Endothelial cell of umbilical vein (primary cell): Measurements from ENCODE around the gene SIRPG. TPM values are rescaled to one million over a fixed set of nuclear protein-coding genes. Genes with fewer than 3 reads are reported as not detected.

Source experiments
- BruUV-seq: library from RNA; stranded (reverse); fragments of 400-500 nt; replicated peaks from 2 replicates; lab custom pipeline; 2021; lab: Mats Ljungman, UMichigan
- CTCF ChIA-PET: fragments of 300-600, 350-600 bp; sonication (Branson Sonifier 250); formaldehyde crosslinking; loops from one replicate; lab custom pipeline; 2021; ENCODE audit warnings: antibody characterized with exemption, inconsistent platforms; lab: Charles Lee
- POLR2A ChIA-PET: fragments of 300-600, 350-600 bp; sonication (Branson Sonifier 250); formaldehyde crosslinking; loops from one replicate; lab custom pipeline; 2021; ENCODE audit warnings: antibody characterized with exemption, inconsistent platforms; lab: Charles Lee
- DNase-seq: peaks from one replicate; pipeline ENCODE4 v3.0.0-alpha.2; 2011; ENCODE audit warnings: low read depth, low spot score
- FAIRE-seq: peaks from 2 replicates; lab custom pipeline; 2011; peaks lifted over from hg19 to GRCh38; lab: Jason Lieb, UNC
- H2AFZ ChIP-seq: 2 replicates; pipeline ENCODE4 v1.6.0; 2012; ENCODE audit warnings: low read depth, low read length, control low read depth, inconsistent platforms
- H3K27ac ChIP-seq: 2 replicates; pipeline ENCODE4 v1.5.1; 2011; ENCODE audit warnings: low read depth, mild to moderate bottlenecking, control low read depth, low read length, moderate library complexity; ENCODE audit not compliant: insufficient read depth
- H3K27me3 ChIP-seq, 2 experiments: 2 replicates each; pipeline versions ENCODE4 v1.6.0 to v1.6.1; 2011; ENCODE audit warnings: low read length in 2 of 2, mixed read lengths in 1 of 2; ENCODE audit not compliant: control insufficient read depth in 2 of 2, insufficient read depth in 2 of 2
- H3K36me3 ChIP-seq, 2 experiments: 2 replicates in 1 of 2; 3 replicates in 1 of 2; pipeline ENCODE4 v1.5.1; 2011; ENCODE audit warnings: low read length in 2 of 2, mild to moderate bottlenecking in 1 of 2, moderate library complexity in 1 of 2; ENCODE audit not compliant: control insufficient read depth in 2 of 2, insufficient read depth in 2 of 2; ENCODE audit errors: extremely low read depth in 1 of 2
- H3K4me1 ChIP-seq: 3 replicates; pipeline ENCODE4 v1.5.1; 2011; ENCODE audit warnings: mild to moderate bottlenecking, low read length; ENCODE audit not compliant: control insufficient read depth, insufficient read depth; ENCODE audit errors: extremely low read depth
- H3K4me2 ChIP-seq: 2 replicates; pipeline ENCODE4 v1.6.1; 2011; ENCODE audit warnings: low read length, control low read depth, mixed read lengths; ENCODE audit not compliant: insufficient read depth
- H3K4me3 ChIP-seq, 3 experiments: fragments of 200-600 bp in 1 of 3; sonication (generic), shearing (Covaris generic) in 1 of 3; replicated peaks in 1 of 3; 2 replicates each; pipeline ENCODE4 v1.5.1; 2011 to 2016; ENCODE audit warnings: control low read depth in 3 of 3, low read length in 3 of 3, mild to moderate bottlenecking in 2 of 3, inconsistent platforms in 1 of 3, low read depth in 1 of 3, moderate library complexity in 1 of 3; ENCODE audit not compliant: insufficient read depth in 1 of 3
- H3K79me2 ChIP-seq: 2 replicates; pipeline ENCODE4 v1.6.0; 2012; ENCODE audit warnings: low read length, inconsistent platforms; ENCODE audit not compliant: control insufficient read depth, insufficient read depth
- H3K9ac ChIP-seq: replicated peaks from 2 replicates; pipeline ENCODE3; 2011; ENCODE audit warnings: low read length, control low read depth; ENCODE audit not compliant: insufficient read depth; ENCODE audit errors: extremely low read depth
- H3K9me1 ChIP-seq: replicated peaks from 3 replicates; pipeline ENCODE4 v1.6.0; 2011; ENCODE audit warnings: mild to moderate bottlenecking, low read length; ENCODE audit not compliant: control insufficient read depth, insufficient read depth; ENCODE audit errors: extremely low read depth
- H3K9me3 ChIP-seq: replicated peaks from 2 replicates; pipeline ENCODE4 v1.5.1; 2012; ENCODE audit warnings: low read length, inconsistent platforms; ENCODE audit not compliant: control insufficient read depth, insufficient read depth
- H4K20me1 ChIP-seq: replicated peaks from 2 replicates; pipeline ENCODE3; 2011; ENCODE audit warnings: mild to moderate bottlenecking, low read length; ENCODE audit not compliant: control insufficient read depth, insufficient read depth; ENCODE audit errors: extremely low read depth
- EZH2 ChIP-seq: IDR thresholded peaks from 2 replicates; pipeline ENCODE4 v1.6.1; 2012; ENCODE audit warnings: borderline replicate concordance, low read depth, mild to moderate bottlenecking, moderate library complexity, low read length, inconsistent platforms; ENCODE audit not compliant: severe bottlenecking
- FOS ChIP-seq: IDR thresholded peaks from 2 replicates; pipeline ENCODE4 v1.6.1; 2011; ENCODE audit warnings: mild to moderate bottlenecking, low read length, moderate library complexity, borderline replicate concordance; ENCODE audit not compliant: insufficient read depth
- GATA2 ChIP-seq: IDR thresholded peaks from 2 replicates; pipeline ENCODE4 v1.7.0; 2011; ENCODE audit warnings: low read depth, mild to moderate bottlenecking, moderate library complexity, mixed read lengths, low read length; ENCODE audit not compliant: insufficient read length, insufficient read depth
- JUN ChIP-seq: IDR thresholded peaks from 2 replicates; pipeline ENCODE4 v1.6.1; 2011; ENCODE audit warnings: borderline replicate concordance, low read depth; ENCODE audit not compliant: insufficient read length, insufficient read depth
- MYC ChIP-seq: IDR thresholded peaks from one replicate; pipeline ENCODE4 v1.6.1; 2011; ENCODE audit warnings: mild to moderate bottlenecking, low read depth, low read length
- POLR2A ChIP-seq: IDR thresholded peaks from 2 replicates; pipeline ENCODE4 v1.6.1; 2012; ENCODE audit warnings: low read depth, mild to moderate bottlenecking, control low read depth, low read length
- POLR2AphosphoS5 ChIP-seq: IDR thresholded peaks from 2 replicates; pipeline ENCODE4 v1.6.1; 2012; ENCODE audit warnings: low read depth, mild to moderate bottlenecking, control low read depth, low read length, moderate library complexity; ENCODE audit not compliant: insufficient read depth
- dilution Hi-C: fragments of 300-500 bp; cut with MboI; formaldehyde crosslinking; loops from one replicate; pipeline ENCODE4 v1.15.0; 2019; ENCODE audit warnings: low sequenced_read_pairs; ENCODE audit not compliant: extremely low pct_ligation_motif_present
- intact Hi-C: fragments of 100-400 bp; cut with micrococcal nuclease; formaldehyde crosslinking; loops from one replicate; pipeline ENCODE4 v1.10.0; 2022
- polyA plus RNA-seq, 4 experiments: library from polyadenylated mRNA; depleted of rRNA in 3 of 4; stranded (reverse) in 3 of 4; unstranded in 1 of 4; fragments of >200 nt; gene quantifications; 2 replicates each; pipeline versions ENCODE4 v1.2.1 to v1.2.3, GENCODE V29; 2011 to 2012; ENCODE audit warnings: missing spikeins in 1 of 4
- total RNA-seq: library from RNA; stranded (reverse); gene quantifications from 2 replicates; pipeline ENCODE4 v1.2.3, GENCODE V29; 2021
- TF ChIP-seq, protein P1 (sequence below), 2 donors: IDR thresholded peaks; 1 replicate in 1 of 2; 2 replicates in 1 of 2; pipeline ENCODE4 v1.5.1; 2011; ENCODE audit warnings: low read length in 2 of 2, mild to moderate bottlenecking in 2 of 2, moderate library complexity in 2 of 2, control low read depth in 1 of 2, inconsistent platforms in 1 of 2, low read depth in 1 of 2; ENCODE audit not compliant: insufficient read depth in 1 of 2; ENCODE audit errors: extremely low read depth in 1 of 2
- TF ChIP-seq, protein P2 (sequence below): IDR thresholded peaks from 2 replicates; pipeline ENCODE4 v1.6.1; 2011; ENCODE audit not compliant: insufficient read depth, insufficient read length

The SIRPG gene
- total and polyA plus RNA-seq, 2 donors (not counting 3 experiments of a cell fraction or from before 2014, with no cell fraction given) = not detected

DNA sequence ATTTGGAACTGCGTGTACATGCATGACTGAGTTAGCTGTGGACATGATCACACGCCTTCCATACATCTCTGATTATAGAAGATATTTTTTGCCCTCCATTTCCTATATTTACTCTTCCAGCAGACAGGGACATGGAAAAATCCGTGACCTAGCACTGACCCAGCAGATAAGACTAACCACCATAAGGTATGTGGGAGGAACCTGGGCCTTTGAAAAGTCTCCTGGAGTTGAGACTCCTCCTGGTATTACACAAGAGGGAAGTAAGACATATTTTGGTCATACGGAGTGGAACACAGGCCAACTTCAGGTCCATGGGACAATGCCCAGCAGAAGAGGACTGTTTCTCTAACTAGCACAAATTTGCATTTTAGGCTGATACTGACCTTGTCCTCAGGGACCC, 24.0 kb downstream of the SIRPG start:
- Histone ChIP-seq H3K36me3 (no peaks in the 10 kb centered on the region), H3K9me3 (no peaks in the 10 kb centered on the region), H4K20me1 (no peaks in the 10 kb centered on the region), H3K79me2 (no peaks in the 10 kb centered on the region), H3K9ac (no peak overlapping the region), H3K27ac (no peak overlapping the region), H3K27me3 (peaks cover 0 to 2% of the 10 kb centered on the region in 2 experiments), H3K9me1 (no peaks in the 10 kb centered on the region), H2AFZ (no peak overlapping the region), H3K4me1 (peaks cover 9% of the 10 kb centered on the region), H3K4me3 (no peak overlapping the region), H3K4me2 (no peak overlapping the region)
- ChIA-PET POLR2A (no interaction called here), CTCF (no interaction called here)
- DNase-seq (no peak), FAIRE-seq (no peak)
- TF ChIP-seq GATA2 (no peak), POLR2A (no peak), FOS (no peak), JUN (no peak), MYC (no peak), EZH2 (no peak), POLR2AphosphoS5 (no peak)
- TF ChIP-seq, protein P1, sequence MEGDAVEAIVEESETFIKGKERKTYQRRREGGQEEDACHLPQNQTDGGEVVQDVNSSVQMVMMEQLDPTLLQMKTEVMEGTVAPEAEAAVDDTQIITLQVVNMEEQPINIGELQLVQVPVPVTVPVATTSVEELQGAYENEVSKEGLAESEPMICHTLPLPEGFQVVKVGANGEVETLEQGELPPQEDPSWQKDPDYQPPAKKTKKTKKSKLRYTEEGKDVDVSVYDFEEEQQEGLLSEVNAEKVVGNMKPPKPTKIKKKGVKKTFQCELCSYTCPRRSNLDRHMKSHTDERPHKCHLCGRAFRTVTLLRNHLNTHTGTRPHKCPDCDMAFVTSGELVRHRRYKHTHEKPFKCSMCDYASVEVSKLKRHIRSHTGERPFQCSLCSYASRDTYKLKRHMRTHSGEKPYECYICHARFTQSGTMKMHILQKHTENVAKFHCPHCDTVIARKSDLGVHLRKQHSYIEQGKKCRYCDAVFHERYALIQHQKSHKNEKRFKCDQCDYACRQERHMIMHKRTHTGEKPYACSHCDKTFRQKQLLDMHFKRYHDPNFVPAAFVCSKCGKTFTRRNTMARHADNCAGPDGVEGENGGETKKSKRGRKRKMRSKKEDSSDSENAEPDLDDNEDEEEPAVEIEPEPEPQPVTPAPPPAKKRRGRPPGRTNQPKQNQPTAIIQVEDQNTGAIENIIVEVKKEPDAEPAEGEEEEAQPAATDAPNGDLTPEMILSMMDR (IDR thresholded peaks at IDR 0.05; ENCODE audit: extremely low read depth in 1 of 2, insufficient read depth in 1 of 2, low read depth in 1 of 2, low read length in 2 of 2) = no peak
- TF ChIP-seq, protein P2, sequence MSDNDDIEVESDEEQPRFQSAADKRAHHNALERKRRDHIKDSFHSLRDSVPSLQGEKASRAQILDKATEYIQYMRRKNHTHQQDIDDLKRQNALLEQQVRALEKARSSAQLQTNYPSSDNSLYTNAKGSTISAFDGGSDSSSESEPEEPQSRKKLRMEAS = no peak
- intact Hi-C loops = no loop called here
- BruUV-seq = no TSS peak
- dilution Hi-C loops = no loop called here
